Aorta (tissue), 5 donors: Measurements from ENCODE around the gene FYCO1. TPM values are rescaled to one million over a fixed set of nuclear protein-coding genes. Genes with fewer than 3 reads are reported as not detected.

Experiments used
- ATAC-seq: fragments of 200-7000 bp; cut with Tn5 transposase; one replicate; pipeline ENCODE4 v1.9.1; 2022; ENCODE audit warnings: moderate library complexity; ENCODE audit not compliant: low FRiP score
- DNase-seq, 2 donors: peaks; one replicate each; pipeline ENCODE4 v3.0.0-alpha.2; 2020
- H3K27ac ChIP-seq, 2 donors: one replicate each; pipeline ENCODE4 v1.5.1; 2013; ENCODE audit warnings: low read length in 2 of 2, mild to moderate bottlenecking in 2 of 2, moderate library complexity in 2 of 2, control low read depth in 1 of 2, inconsistent platforms in 1 of 2, low read depth in 1 of 2
- H3K27me3 ChIP-seq, 2 donors: one replicate each; pipeline ENCODE4 v1.6.1; 2013; ENCODE audit warnings: control low read depth in 1 of 2, low read length in 1 of 2, mild to moderate bottlenecking in 1 of 2, moderate library complexity in 1 of 2; ENCODE audit not compliant: insufficient read depth in 2 of 2, control insufficient read depth in 1 of 2
- H3K36me3 ChIP-seq, 2 donors: one replicate each; pipeline ENCODE4 v1.6.1; 2013; ENCODE audit warnings: control low read depth in 1 of 2, low read length in 1 of 2, mild to moderate bottlenecking in 1 of 2; ENCODE audit not compliant: insufficient read depth in 2 of 2, control insufficient read depth in 1 of 2
- H3K4me1 ChIP-seq, 2 donors: one replicate each; pipeline ENCODE4 v1.6.1; 2013; ENCODE audit warnings: low read length in 2 of 2, control low read depth in 1 of 2, mild to moderate bottlenecking in 1 of 2, moderate library complexity in 1 of 2; ENCODE audit not compliant: insufficient read depth in 2 of 2, control insufficient read depth in 1 of 2
- H3K4me3 ChIP-seq, 2 donors: one replicate each; pipeline ENCODE4 v1.5.1; 2013; ENCODE audit warnings: low read length in 2 of 2, control low read depth in 1 of 2, mild to moderate bottlenecking in 1 of 2
- H3K9me3 ChIP-seq: one replicate; pipeline ENCODE4 v1.6.1; 2013; ENCODE audit warnings: mild to moderate bottlenecking, low read length; ENCODE audit not compliant: control insufficient read depth
- WGBS, 2 donors: extraction: QIAGEN DNeasy Blood & Tissue Kit; methylation state at CpG; one replicate each; pipeline ENCODE4 v1.1.7; 2013; 5-methylcytosine and 5-hydroxymethylcytosine counted together
- intact Hi-C, 2 donors: fragments of 100-400 bp; cut with DNase I; formaldehyde crosslinking; loops; one replicate each; pipeline versions ENCODE4 v1.14.2 to v1.15.0; 2022
- polyA plus RNA-seq, 2 donors: library from polyadenylated mRNA; stranded (reverse); fragments of 200-250 nt; gene quantifications; one replicate each; pipeline ENCODE4 v1.2.3, GENCODE V29; 2013
- total RNA-seq, 2 donors: library from RNA; stranded (reverse); fragmentation: NEBNext Ultra II Directional; extraction: Animal tissue kit (Norgen Biotek cat#: 25700); gene quantifications; one replicate each; pipeline ENCODE4 v1.2.1, GENCODE V29; 2021
- donor health status: healthy with polysubstance abuse.
- donor health status: Bipolar disorder and iron deficiency.
- donor health status: DM: no; HTN: no; CAD: no.
- donor health status: DM: no; HTN: no; CAD: no.
- donor health status: DM: yes; HTN: yes; CAD: no.

FYCO1 gene
- total and polyA plus RNA-seq, 4 donors: 15.9 to 91.8 (median 51.7) TPM

- peaks cover 0 to under 1% of the 10 kb centered on the region in 2 donors for H3K36me3 ChIP-seq
- no peaks in the 10 kb centered on the region for H3K9me3 ChIP-seq
- no peak overlapping the region for H3K27ac ChIP-seq
- DNase-seq (no peak), ATAC-seq (no peak)
- H3K4me3 ChIP-seq: no peak overlapping the region
- H3K27me3 ChIP-seq: no peaks in the 10 kb centered on the region
- WGBS, 2 donors: 89 to 92% methylated on average over 6 of the region's 6 CpGs
- intact Hi-C loops: loop anchor here in 1 of 2 donors (10.0 kb wide), 1 partner anchor 135 kb away; no protein-coding TSS in a partner anchor
- H3K4me1 ChIP-seq: no peaks in the 10 kb centered on the region
These were observed 86.1 kb downstream of the FYCO1 start for GRCh38 chr3:45909542-45909941.

DNA sequence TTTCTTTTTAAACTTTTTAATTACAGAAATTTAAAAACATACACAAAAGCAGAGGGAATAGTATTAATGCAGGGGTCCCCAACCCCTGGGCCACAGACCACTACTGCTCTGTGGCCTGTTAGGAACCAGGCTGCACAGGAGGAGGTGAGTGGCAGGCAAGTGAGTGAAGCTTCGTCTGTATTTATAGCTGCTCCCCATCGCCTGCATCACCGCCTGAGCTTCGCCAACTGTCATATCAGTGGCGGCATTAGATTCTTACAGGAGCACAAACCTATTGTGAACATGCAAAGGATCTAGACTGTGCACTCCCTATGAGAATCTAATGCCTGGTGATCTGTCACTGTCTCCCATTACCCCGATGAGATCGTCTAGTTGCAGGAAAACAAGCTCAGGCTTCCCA, 86.9 kb downstream of the FYCO1 start:
- no peaks in the 10 kb centered on the region for H3K9me3 ChIP-seq
- no peaks in the 10 kb centered on the region for H3K4me1 ChIP-seq
- H3K27ac ChIP-seq: no peak overlapping the region
- ATAC-seq: no peak
- H3K27me3 ChIP-seq: no peaks in the 10 kb centered on the region
- no peak for DNase-seq
- WGBS, 2 donors: 91 to 92% methylated on average over 7 of the region's 7 CpGs
- H3K36me3 ChIP-seq: peaks cover 0 to 1% of the 10 kb centered on the region in 2 donors
- intact Hi-C loops: loop anchor here in 1 of 2 donors (10.0 kb wide), 1 partner anchor 134 kb away; no protein-coding TSS in a partner anchor
- no peak overlapping the region for H3K4me3 ChIP-seq

DNA sequence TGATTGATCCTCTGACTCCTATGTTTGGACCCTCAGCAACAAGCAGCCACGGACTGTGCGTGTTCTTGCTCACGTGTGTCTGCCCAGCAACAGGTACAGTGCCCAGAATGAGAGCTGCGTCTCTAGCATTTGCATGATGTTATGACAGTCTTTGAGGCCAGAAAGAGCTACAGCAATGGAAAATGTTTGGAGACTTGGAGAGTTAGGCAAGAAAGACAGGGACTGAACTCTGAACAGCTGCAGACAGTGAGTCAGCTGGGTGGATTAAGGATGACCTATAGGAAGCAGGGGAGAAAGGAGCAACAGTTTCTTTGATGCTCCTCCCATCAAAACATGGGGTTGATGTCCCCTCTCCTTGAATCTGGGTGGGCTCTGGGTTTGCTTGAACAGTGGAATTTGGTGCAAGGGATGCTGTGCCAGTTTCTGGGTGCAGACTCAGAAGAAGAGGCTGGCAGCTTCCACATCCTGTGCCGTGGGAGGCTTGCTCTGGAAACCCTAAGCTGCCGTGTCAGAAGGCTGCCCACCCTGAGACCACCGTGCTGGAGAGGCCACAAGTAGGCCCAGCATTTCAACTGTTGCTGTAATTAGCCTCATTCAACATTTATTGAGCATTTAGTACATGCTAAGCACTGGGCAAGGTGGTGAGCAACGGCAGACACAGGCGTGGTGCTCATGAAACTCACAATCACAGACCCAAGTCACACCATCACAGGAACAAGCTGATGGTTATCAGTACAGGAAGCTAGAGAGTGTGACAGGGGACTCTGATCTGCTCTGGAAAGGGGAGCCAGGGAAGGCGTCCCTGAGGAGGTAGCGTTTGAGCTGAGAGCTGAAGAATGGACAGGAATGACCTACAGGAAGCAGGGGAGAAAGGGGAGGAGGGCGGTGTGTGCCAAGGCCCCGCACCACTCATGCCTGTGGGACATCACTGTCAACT, 87.6 kb downstream of the FYCO1 start:
- intact Hi-C loops: loop anchor here in 1 of 2 donors (10.0 kb wide), 1 partner anchor 133 kb away; no protein-coding TSS in a partner anchor

GRCh38 chr3:45906681-45907407, 88.8 kb downstream of the FYCO1 start:
- intact Hi-C loops: loop anchor here in 1 of 2 donors (10.0 kb wide), 1 partner anchor 132 kb away; no protein-coding TSS in a partner anchor
- H3K4me3 ChIP-seq: no peak overlapping the region
- H3K36me3 ChIP-seq: peaks cover 0 to 1% of the 10 kb centered on the region in 2 donors
- DNase-seq (no peak), ATAC-seq (no peak)
- no peaks in the 10 kb centered on the region for H3K27me3 ChIP-seq
- no peaks in the 10 kb centered on the region for H3K9me3 ChIP-seq
- no peaks in the 10 kb centered on the region for H3K4me1 ChIP-seq
- no peak overlapping the region for H3K27ac ChIP-seq
- WGBS, 2 donors: 45 to 49% methylated on average over 9 of the region's 9 CpGs

More for the DNA sequence above, 87.6 kb downstream of the FYCO1 start:
- ATAC-seq (no peak), DNase-seq (no peak)
- Histone ChIP-seq H3K36me3 (peaks cover 0 to 1% of the 10 kb centered on the region in 2 donors), H3K9me3 (no peaks in the 10 kb centered on the region), H3K27me3 (no peaks in the 10 kb centered on the region), H3K4me1 (no peaks in the 10 kb centered on the region), H3K4me3 (no peak overlapping the region), H3K27ac (no peak overlapping the region)
- WGBS, 2 donors: 86% methylated on average over 13 of the region's 13 CpGs

GRCh38 chr3:45905755-45906154, 89.9 kb downstream of the FYCO1 start:
- Histone ChIP-seq H3K36me3 (peaks cover 0 to 1% of the 10 kb centered on the region in 2 donors), H3K27me3 (no peaks in the 10 kb centered on the region), H3K4me1 (no peaks in the 10 kb centered on the region), H3K4me3 (no peak overlapping the region), H3K27ac (no peak overlapping the region), H3K9me3 (no peaks in the 10 kb centered on the region)
- intact Hi-C loops: loop anchor here in 1 of 2 donors (10.0 kb wide), 1 partner anchor 131 kb away; no protein-coding TSS in a partner anchor
- ATAC-seq: no peak
- WGBS, 2 donors: 90 to 91% methylated on average over 3 of the region's 3 CpGs
- DNase-seq: no peak

GRCh38 chr3:45904931-45905330, 90.7 kb downstream of the FYCO1 start:
- intact Hi-C loops: loop anchor here in 1 of 2 donors (10.0 kb wide), 1 partner anchor 130 kb away; no protein-coding TSS in a partner anchor

GRCh38 chr3:45896956-45897355, 98.7 kb downstream of the FYCO1 start:
- Histone ChIP-seq H3K27me3 (no peaks in the 10 kb centered on the region), H3K4me1 (no peaks in the 10 kb centered on the region), H3K9me3 (no peaks in the 10 kb centered on the region), H3K27ac (no peak overlapping the region), H3K36me3 (no peaks in the 10 kb centered on the region), H3K4me3 (no peak overlapping the region)
- DNase-seq (no peak), ATAC-seq (peak; percentile 16)
- 34 to 42% methylated on average over 3 of the region's 3 CpGs for WGBS, 2 donors
- intact Hi-C loops: no loop called here

More at GRCh38 chr3:45904931-45905330, 90.7 kb downstream of the FYCO1 start:
- no peaks in the 10 kb centered on the region for H3K27me3 ChIP-seq
- H3K4me1 ChIP-seq: no peaks in the 10 kb centered on the region
- 87 to 89% methylated on average over 3 of the region's 3 CpGs for WGBS, 2 donors
- H3K4me3 ChIP-seq: no peak overlapping the region
- DNase-seq: no peak
- H3K36me3 ChIP-seq: peaks cover 0 to 1% of the 10 kb centered on the region in 2 donors
- ATAC-seq: no peak
- no peak overlapping the region for H3K27ac ChIP-seq
- no peaks in the 10 kb centered on the region for H3K9me3 ChIP-seq

DNA sequence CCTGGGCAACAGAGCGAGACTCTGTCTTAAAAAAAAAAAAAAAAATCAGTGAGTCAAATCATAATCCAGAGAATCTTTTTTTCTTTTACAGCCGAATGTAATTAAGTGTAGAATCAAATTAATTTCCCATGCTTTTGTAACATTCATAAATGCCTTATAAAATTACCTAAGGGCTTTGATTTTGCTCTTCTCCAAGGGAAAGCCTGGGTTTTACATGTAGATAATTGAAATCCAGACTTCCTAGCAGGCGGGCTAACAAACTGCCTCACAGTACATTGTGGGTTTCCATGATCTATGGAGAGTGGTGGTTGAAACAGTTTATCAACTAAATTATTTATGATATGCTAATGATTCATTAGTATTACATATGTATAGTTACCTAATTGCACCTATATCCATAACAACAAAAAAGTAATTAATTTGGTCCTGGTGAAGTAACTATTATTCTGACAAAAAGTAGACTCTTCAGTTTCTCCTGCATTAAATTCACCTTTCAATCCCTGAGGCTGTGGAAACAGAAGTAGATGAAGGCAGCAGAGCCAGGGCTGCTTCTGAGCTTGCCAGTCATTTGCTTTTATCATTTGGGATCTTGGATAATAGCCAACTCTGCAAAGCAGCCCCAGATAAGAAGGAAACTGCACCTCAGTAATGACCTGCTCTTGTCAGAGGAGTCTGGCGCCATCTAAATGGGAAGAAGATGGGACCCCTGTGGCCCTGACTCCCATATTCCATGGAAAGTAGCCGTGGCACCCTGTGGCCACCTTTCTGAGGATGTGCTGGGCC, 99.7 kb downstream of the FYCO1 start:
- Histone ChIP-seq H3K4me3 (no peak overlapping the region), H3K36me3 (no peaks in the 10 kb centered on the region), H3K9me3 (no peaks in the 10 kb centered on the region), H3K27me3 (no peaks in the 10 kb centered on the region), H3K4me1 (no peaks in the 10 kb centered on the region), H3K27ac (no peak overlapping the region)
- WGBS, 2 donors: 93 to 97% methylated on average over 5 of the region's 5 CpGs
- ATAC-seq: no peak
- DNase-seq: no peak
- intact Hi-C loops: no loop called here
